NCI-H2196 (cell line): Measurements from ENCODE around the gene PREX1.
"Not testable (repeated sequence)": the region's sequence is repeated elsewhere in the genome, so short reads cannot be mapped to it uniquely, and the experiment has no call there.

Experiments
- DNase-seq: peaks from one replicate; lab custom pipeline; 2025; ENCODE audit not compliant: unreplicated experiment; lab: John Stamatoyannopoulos, UW

Gene PREX1

GRCh38 chr20:48776306-48776705 is 51.5 kb downstream of the PREX1 start:
- DNase-seq, result no peak

DNA sequence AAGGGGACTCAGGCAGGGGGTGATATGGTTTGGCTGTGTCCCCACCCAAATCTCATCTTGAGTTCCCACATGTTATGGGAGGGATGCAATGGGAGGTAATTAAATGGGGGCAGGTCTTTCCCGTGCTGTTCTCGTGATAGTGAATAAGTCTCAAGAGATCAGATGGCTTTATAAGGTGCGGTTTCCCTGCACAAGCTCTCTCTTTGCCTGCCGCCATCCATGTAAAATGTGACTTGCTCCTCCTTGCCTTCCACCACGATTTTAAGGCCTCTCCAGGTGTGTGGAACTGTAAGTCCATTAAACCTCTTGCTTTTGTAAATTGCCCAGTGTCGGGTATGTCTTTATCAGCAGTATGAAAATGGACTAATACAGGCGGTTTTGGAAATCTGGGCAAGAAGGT is 52.3 kb downstream of the PREX1 start:
- DNase-seq, result not testable (repeated sequence)

- no peak for DNase-seq
These were observed 53.1 kb downstream of the PREX1 start for GRCh38 chr20:48774696-48775095.

- no peak for DNase-seq
These were observed 53.9 kb downstream of the PREX1 start for GRCh38 chr20:48773837-48774418.

DNA sequence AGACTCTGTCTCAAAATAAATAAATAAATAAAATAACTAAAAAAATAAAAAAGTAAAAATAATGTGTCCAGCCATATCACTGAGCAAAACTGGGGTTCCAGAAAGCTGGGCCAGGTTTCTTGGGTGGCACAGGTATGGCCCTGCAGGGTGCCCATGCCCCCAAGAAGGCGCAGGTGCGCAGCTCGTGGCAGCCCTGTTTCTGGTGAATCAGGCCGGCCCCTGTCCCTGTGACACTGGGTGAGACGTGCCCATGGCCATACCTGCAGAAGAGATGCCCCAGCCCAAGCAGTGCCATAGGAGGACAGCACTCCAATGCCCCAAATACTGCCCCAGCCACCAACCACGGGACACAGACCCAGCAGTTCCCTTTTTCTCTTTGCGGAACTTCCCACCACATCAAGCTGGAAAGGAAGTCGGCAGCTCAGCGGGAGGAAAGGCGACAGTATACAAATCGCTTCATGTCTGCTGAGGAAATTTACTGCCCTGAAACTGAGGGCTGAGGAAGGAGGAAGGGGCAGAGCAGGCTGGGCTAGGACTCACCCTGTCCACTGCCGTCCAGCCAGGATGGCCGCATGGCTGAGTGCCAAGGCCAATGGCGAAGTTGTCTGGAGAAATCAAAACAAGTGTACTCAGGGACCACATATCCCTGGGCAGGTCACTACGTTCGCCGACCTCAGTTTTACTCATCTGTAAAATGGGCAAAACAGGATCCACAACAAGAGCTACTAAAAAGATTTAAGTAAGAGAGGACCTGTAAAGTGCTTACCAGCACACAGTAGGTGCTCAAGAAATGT is 55.4 kb downstream of the PREX1 start:
- DNase-seq, result no peak

DNA sequence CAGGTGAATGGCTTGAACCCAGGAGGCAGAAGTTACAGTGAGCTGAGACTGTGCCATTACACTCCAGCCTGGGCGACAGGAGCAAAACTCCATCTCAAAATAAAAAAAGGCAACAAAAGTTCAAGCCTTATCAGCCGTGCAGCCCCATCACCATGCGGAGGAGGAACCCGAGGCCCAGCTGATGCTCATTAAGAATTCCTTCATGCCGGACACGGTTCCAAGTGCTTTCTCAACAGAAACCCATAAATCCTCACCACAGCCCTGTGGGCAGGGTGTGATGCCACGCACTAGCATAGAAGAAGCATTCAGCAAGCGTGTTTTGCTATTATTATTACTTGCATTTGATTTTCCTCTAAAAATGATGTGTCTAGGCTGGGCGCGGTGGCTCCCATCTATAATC is 56.3 kb downstream of the PREX1 start:
- DNase-seq, result no peak

DNA sequence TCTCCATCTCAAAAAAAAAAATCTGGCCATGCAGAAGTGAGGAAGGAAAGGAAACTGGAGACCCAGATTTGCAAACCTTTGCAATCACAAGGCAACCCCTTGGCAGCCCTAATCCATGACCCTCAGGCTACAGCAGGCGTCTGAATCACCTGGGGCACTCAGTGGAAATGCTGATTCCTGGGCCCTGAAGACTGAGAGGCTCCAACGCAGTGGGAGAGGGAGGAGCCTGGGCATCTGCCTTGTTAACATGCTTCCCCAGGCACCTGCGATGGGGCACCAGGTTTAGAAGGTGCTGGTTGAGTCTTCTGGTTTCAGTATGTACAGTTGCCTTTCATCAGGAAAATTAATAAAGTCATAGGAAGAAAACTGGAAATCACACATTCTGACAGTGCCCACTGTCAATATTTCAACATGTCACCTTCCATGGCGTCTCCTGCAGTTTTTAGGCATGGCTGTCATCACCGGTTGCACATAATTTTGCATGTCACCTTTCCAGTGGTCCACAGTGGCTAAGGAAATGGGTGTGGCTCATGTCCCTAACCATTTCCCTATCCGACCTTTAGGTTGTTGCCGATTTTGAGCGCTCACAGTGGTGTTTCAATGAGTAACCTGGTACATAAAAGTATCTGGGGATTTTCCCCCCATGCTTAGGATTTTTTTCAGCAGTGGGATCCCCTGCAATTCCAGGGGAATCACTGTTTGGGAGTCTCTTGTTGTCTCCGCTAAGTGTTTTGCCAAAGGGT is 56.9 kb downstream of the PREX1 start:
- no peak for DNase-seq

DNA sequence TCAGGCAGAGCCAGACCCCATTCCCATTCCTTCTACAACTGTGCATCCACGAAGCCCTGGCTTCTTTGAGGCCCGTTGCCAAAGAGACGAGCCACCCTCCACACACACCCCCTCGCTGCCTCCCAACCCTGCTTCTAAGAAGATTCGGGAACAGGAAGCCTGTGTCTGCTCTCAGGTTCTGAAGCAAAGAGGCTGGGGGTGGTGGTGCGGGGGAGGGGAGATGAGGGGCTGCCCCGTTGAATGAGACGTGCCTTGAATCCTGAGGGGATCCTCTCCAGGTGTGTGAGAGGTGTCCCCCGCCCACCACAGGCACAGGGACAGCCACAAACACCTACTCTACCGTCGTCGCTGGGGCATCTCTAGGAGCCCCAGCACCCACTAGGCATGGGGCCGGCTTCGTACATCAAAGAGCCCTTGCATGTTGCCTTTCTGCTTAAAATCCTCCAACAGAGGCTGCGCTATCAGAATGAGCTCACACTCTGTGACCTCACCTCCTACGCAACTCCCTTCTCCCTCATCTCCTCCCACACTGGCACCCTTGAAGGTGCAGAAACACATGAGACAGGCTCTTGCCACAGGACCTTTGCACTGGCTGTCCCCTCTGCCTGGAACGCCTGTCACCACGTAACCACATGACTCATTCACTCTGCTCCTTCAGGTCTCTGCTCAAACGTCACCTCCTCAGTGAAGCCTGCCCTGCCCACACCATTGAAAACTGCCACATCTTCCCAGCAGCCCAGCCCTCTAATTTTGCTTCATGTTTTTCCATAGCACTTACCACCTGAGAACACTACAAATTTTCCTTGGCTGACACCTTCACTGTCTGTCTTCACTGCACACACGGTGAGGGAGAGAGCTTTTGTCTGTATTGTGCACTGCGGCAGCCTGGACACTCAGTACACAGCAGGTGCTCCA is 58.5 kb downstream of the PREX1 start:
- DNase-seq, result no peak

- DNase-seq, result no peak
These were observed 60.5 kb downstream of the PREX1 start for GRCh38 chr20:48766961-48767960.

DNA sequence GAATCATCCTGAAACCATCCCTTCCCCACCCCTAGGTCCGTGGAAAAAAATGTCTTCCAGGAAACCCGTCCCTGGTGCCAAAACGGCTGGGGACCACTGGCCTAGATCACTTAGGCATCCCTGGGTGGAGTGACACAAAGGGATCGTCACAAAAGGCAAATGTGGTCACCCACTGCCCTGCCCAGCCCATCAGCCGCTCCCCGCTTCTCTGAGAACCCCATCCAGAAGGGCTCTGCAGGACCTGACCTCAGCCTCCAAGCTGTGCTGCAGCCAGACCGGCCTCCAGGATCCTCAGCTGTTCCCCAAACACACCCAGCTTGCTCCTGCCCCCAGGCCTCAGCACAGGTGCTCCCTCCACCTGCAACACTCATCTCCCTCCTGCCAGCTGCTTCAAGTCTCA is 61.6 kb downstream of the PREX1 start:
- DNase-seq, result no peak

DNA sequence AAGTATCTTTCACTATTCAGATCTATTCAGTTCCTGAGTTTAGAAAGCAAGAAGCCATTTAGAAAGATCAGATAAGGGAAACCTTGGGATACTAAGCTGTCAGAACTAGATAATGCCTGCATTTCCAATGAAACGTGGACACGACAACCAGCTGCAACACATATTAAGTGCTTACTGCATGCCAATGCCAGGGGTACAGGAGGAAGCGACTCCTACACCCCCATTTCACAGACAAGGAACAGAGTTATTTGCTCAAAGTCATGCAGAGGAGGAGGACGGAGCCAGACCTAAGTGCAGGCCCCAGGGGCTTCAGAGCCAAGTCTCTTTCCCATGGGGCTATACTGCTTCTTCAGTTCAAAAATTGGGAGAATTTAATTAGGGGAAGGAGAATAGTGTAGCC is 62.4 kb downstream of the PREX1 start:
- DNase-seq, result no peak

GRCh38 chr20:48763216-48763914 is 64.4 kb downstream of the PREX1 start:
- no peak for DNase-seq

- no peak for DNase-seq
These were observed 65.9 kb downstream of the PREX1 start for GRCh38 chr20:48761874-48762273.

GRCh38 chr20:48761023-48761785 is 66.6 kb downstream of the PREX1 start:
- no peak for DNase-seq

DNA sequence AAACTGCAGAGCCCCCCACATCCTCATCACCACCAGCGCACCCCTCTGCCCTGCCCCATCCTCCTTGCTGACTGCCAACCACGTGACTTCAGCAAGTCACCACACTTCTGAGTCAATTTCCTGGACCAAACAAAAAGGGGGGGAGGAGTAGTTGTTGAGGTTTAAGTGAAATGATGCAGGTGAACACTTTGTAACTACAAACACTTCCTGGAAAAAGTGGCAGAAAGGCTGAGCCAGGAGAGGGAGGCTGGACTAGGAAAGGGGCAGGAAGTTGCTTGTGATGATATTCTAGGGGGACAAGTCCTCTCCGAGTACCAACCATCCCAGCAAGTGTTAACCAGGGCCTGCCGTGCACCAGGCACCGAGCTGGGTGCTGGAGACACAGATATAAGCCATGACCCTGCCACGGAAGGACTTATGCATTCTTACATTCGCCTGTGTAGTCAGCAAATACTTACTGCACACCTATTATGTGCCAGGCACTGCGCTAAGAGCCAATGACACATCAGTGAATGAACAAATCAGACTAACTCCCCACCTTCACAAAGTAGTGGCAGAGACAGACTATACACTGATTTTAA is 67.3 kb downstream of the PREX1 start:
- DNase-seq, result no peak

- no peak for DNase-seq
These were observed 68.1 kb downstream of the PREX1 start for GRCh38 chr20:48759631-48760245.

- no peak for DNase-seq
These were observed 69.5 kb downstream of the PREX1 start for GRCh38 chr20:48758206-48758820.
